IPS-NIHi11 (cell line): ENCODE measurements around the gene ZDHHC9.

Experiments used
- DNase-seq: peaks from one replicate; pipeline ENCODE4 v3.0.0; 2012; ENCODE audit warnings: mixed read lengths, low spot score

Gene ZDHHC9

DNA sequence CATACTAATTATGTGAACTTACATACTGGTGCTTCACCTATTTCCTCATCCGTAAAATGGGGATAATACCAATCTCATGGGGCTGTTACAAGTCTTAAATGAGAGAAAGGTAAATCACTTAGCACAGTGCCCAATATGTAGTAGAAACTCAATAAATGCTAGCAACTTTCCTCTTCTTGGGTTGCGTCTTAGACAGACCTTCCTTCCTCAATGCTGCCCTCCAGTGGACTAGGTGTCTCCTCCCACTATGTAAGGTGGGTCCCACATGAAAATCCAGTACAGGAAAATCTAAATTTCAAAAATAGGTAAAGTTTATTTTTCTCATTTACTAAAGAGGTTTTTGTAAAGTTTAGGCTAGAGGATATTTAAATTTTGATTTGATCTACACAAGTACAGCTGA is 20.6 kb downstream of the ZDHHC9 start:
- DNase-seq: peak; percentile 38

DNA sequence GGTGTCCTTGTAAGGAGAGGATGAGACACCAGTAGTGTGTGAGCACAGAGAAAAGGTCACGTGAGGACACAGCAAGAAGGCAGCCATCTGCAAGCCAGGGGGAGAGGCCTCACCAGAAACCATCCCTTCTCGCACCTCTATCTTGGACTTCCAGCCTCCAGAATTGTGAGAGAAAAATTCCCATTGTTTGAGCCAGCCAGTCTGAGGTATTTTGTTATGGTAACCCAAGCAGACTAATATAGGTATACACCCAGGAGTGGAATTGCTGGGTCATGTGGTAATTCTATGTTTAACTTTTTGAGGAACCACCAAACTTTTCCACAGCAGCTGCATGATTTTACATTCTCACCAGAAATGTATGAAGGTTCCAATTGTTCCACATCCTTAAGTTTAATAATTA is 25.6 kb downstream of the ZDHHC9 start:
- DNase-seq: no peak

DNA sequence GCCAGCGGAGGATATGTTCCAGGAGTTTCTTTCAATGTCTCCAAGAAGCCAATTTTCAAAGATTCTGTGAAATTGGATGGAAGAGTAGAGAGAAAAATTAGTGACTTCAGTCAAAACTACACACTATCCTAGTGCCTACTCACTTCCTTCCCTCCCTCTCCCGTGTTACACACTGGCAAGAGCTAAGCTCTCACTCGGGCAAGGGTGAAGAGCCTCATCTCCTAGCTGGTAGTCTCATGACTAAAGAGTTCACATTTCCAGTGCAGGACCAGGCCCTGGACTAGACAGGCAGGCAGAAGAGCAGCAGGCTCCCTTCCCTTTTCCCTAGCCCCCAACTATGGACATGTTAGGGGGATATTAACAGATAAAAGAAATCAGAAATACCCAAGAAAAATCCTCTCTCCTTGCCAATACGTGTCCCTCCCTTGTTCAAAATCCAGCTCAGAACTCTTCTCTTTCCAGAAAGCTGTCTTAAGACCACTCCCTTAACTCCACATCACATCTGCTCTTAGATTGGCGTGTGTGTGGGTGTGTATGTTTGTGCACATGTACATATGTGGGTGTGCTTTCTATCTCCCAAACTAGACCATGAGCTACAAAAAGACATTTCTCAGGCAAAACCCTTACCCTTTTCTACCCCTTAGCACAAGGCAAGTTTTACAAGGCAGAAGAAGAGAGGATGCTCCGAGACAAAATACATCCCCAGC is 29.9 kb downstream of the ZDHHC9 start:
- no peak for DNase-seq

DNA sequence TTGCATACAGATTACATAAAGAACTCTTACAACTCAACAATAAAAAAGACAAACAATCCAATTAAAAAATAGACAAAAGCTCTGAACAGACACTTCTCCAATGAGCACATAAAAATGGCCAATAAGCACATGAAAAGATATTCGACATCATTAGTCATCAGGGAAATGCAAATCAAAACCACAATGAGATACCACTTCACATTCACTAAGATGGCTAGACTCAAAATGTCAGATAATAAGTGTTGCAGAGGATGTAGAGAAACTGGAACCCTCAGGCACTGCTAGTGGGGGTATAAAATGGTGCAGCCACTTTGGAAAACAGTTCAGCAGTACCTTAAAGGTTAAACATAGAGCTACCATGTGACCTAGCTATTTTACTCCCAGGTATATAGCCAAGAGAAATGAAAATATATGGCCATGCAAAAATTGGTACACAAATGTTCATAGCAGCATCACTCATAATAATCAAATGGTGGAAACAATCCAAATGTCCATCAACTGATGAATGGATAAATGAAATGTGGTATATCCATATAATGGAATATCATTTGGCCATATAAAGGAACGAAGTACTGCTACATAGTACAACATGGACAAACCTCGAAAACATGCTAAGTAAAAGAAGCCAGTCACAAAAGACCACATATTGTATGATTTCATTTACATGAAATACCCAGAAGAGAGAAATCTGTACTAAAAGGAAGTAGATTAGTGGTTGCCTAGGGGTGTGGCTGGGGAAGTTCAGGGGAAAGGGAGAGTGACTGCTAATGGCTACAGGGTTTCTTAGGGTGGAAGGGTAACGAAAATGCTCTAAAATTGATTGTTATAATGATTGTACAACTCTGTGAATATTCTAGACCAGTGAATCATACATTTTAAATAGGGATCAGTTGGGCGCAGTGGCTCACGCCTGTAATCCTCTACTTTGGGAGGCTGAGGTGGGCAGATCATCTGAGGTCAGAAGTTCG is 34.6 kb downstream of the ZDHHC9 start:
- DNase-seq: no peak

DNA sequence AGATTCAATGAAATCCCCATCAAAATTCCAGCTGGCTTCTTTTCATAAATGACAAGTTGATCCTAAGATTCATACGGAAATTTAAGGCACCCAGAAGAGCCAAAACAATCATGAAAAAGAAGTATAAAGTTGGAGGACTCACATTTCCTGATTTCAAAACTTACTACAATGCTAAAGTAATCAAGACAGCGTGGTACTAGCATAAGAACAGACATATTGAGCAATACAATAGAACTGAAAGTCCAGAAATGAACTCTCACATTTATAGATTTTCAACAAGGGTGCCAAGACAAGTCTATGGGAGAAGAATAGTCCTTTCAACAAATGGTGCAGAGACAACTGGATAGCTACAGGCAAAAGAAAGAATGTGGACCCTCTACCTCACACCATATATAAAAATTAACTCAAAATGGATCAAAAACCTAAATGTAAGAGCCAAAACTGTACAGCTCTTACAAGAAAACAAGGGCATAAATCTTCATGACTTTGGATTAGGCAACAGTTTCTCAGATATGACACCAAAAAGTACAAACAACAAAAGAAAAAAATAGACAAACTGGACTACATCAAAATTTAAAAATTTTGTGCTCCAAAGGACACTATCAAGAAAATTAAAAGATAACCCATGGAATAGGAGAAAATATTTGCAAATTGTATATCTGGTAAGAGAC is 35.4 kb downstream of the ZDHHC9 start:
- DNase-seq: no peak

DNA sequence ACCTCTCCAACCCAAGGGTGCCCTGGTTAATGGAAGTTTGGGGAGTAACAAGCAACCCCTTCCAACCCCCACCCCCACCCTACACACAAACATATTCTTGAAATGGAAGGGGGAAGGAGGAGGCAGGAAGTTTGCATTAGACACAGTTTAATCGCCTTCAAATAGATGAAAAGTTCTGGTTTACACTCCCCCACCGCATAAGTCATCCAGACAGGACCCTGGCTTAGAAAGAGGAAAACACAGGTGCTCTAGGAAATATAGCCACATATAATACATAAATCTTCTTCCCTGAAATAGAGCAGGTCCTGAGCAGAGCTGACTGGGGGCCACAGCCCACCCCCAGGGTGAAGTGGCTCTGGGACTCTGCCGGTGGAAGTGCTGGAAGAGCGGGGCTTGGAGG is 38.9 kb downstream of the ZDHHC9 start:
- DNase-seq: no peak

DNA sequence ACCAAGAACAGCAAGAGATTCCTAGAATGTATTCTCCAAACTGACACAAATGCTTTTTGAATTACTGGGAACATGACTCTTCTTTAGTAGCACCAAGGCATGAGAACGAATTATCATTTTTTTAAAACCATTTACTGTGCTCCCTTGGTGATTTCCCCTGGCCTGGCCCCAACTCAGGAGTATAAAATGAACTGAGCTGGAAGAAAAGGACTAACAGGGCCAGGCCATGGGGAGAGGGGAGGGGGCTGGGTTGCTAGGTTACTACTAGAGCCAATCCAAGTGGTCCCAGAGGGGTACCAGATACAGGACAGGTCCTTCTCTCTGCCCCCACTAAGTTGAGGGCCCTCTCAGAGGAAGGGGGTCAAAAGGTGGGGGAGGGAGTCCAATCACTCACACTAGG is 40.8 kb downstream of the ZDHHC9 start:
- DNase-seq: no peak

DNA sequence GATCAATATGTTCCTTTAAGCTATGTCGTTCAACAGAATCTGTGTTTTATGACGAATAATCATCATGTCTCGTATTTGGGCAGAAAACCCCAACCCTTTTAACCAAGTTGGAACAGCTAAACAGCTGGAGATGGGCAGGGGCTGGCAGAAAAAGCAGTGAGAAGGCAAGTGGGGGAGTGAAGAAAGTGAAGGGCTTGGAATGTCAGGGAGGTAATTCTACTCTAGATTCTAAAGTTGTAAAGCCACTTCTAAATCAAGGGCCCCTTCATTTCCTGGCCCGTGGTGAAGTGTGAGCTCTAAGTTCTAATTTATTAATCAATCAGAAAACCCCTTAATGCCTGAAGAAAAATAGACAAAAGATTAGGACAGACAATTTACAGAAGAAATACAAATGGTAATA is 43.5 kb downstream of the ZDHHC9 start:
- no peak for DNase-seq

DNA sequence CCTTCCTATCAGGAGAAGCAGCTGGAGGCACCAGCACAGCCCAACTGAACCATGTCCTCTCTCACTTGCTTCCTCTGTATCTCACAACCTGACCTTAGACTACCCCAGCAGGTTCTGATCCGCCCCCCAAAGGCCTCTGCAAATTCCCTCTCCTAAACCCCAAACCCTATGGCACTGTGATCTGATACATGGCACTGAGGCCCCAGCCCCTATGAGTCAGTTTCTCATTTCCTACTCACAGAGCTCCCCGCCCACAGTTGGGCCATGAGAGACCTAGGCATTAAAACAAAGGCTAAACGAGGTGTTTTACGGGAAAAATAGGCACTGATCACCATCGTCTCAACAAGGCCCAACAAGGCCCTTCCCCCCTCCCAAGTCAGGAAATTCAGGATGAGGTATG is 44.8 kb downstream of the ZDHHC9 start:
- no peak for DNase-seq

DNA sequence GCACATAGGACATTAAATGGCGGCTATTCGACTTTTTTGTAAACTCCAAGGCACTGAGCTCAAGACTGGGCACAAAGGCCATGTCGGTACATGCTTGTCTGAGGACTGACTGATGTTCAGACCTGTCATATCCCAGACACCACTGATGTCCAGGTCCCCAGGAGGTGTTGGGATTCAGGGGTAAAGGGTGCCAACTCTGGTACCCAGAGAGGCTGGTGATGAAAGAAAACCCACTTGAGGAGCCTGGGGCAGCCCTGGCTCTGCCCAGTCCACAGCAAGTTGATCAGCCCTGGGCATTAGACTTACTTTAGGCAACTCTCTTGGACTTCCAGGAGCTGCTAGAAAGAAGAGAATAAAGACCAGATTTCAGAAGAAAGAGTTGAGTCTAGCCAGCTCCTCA is 45.2 kb downstream of the ZDHHC9 start:
- DNase-seq: no peak

DNA sequence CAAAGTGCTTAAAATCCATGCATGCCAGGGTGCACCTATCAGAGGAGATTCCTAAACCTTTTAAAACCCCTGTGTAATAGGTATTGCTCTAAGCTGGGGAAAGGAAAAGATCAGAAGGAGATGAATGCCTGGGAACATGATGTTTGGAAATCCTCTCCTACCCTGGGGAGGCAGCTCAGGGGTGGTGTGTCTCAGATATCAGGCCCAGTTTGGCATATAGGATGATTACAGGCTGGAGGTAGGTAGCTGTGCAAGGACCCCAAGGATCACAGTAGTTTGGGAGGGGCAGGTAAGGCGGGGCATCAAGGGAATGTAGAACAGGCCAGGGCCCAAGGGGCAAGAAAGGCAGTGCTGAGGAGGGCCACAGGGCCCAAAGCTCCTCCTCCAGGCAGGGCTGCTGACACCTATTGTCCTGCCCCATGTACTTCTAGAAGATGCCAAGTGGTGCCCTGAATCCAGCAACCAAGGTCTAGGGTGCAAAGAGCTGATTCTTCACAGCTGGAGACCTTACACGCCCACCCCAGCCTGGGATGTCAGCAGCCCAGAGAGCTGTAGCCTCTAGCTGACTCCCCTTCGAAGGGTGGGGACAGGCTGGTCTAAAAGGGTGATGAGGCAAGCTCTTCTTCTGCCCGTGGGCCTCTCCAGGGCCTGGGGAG is 46.3 kb downstream of the ZDHHC9 start:
- DNase-seq: no peak

DNA sequence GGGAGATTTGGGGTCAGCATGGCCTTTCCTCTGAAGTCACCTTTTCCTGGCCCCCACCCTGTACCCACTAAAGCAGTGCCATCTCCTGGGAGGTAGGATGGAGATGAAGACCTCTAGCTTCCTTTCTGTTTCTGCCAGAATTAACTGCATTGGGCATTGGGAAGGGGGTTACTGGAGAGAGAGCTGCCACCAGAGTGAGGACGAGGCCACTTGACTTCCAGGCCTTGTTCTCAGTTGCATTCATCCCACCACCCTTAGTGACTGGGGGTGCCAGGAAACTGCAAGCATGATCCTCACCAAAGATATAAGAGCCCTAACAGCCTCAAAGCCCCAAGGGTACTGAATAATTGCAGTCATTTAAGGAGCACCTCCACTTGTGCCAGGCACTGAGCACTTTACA is 48.1 kb downstream of the ZDHHC9 start:
- DNase-seq: no peak

DNA sequence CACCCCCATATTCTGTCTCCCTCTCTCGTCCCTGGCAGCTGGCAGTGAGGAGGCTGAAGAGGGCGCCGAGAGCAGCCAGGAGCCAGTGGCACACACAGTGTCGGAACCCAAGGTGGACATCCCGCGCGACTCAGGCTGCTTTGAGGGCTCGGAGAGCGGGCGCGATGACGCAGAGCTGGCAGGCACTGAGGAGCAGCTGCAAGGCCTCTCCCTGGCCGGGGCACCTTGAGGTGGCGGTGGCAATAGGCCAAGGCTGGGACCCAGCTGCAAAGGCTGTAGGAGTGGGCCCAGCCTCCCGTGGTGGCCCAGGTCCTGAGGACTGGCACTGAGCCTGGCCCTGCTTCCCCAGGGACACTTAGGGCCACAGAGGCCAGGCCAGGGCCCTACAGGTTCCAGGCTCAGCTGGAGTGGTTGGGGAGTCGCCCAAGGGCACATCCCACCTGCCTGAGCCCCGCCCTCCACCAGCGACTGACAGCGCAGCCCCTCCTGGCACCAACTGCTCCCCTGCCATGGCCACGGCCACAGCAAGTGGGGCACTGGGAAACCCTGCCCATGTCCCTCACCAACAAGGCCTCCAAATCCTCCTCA is 50.0 kb downstream of the ZDHHC9 start:
- DNase-seq: no peak

DNA sequence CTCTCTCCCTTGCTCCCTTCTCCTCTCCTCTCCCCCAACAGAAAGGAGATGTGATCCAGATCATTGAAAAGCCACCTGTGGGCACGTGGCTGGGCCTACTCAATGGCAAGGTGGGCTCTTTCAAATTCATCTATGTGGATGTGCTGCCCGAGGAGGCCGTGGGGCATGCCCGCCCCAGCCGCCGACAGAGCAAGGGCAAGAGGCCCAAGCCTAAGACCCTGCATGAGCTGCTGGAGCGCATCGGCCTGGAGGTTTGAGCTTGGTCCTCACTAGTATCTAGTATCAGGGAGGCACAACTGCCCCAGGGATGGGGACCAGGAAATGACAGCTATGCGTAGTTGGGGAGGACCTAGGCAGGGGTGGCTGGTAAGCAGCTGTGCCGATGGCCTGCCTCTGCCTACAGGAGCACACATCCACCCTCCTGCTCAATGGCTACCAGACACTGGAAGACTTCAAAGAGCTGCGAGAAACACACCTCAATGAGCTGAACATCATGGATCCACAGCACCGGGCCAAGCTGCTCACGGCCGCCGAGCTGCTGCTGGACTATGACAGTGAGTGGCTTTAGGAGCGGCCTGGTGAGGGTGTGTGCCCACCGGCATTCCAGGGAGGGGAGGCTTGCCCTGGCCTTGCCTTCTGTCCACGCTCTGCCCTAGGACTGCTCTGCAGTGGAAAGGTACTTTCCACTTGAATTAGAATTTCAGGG is 50.9 kb downstream of the ZDHHC9 start:
- DNase-seq: no peak

DNA sequence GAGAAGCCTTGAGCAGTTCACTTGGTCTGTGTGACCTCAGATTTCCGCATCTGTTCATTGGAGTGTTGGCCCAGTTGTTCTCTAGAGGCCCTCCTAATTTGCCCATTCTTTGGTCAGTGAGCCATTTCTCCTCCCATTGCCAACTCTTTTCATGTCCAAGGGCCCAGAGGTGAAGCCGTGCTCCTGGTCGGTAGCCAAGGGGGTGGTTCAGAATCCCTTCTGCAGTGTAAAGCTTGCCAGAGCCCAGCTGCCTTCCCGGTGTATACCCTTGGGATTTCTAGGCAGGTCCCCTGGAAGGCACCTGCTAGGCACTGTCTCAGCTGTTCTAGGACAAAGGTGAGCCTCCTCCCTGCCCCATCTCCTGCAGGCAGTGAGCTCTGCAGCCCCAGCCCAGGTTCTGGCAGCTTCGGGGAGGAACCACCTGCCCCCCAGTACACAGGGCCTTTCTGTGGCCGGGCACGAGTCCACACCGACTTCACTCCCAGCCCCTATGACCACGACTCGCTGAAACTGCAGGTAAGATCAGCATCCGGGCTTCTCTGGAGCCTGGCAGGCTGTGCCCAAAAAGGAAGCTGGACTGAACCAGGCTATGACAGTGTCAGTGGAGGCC is 51.6 kb downstream of the ZDHHC9 start:
- no peak for DNase-seq

DNA sequence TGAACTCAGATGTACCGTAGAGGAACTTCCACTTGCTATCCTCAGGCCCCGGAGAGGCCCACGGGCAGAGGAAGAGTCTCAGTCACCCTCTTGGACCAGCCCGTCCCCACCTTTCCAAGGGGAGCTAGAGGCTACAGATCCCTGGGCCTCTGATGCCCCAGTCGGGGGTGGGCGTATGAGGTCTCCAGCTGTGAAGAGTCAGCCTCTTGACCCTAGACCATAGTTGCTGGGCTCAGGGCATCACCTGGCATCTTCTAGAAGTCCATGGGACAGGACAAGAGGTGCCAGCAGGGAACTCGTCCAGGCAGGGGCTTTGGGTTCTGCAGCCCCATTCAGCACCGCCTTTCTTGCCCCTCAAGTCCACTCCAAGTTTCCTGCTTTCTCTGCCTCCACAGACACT is 52.4 kb downstream of the ZDHHC9 start:
- no peak for DNase-seq

DNA sequence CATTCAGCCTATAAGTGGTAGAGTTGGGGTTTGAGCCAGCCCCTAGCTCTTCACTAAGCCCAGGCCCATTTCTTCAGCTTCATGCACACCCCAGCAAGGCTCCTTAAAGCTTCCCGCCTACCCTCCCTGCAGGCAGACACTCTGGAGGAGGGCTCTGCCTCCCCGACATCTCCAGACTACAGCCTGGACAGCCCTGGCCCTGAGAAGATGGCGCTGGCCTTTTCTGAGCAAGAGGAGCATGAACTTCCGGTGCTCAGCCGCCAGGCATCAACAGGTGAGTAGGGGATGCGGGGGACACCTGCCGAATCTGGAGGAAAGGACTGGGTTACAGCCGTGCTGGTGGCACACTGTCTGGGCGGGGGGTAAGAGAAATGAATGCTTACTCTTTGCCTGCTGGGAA is 52.9 kb downstream of the ZDHHC9 start:
- no peak for DNase-seq

DNA sequence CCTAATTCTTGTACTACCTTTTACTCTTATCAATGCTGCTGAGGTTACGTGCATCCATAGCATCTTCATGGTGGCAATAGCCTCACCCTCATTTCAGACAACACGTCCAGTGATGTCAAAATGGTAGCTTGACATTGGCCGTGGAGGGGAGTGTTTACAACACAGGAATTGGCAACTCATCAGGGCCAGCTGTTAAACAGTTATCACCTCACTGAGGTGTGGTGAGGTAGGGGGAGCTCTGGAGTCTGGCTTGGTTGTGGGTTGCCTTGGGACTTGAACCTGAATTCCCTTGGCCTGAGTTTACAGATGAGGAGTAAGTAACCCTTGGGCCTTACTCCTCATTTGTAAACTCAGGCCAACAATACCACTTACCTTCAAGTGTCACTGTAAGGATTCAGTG is 53.5 kb downstream of the ZDHHC9 start:
- DNase-seq: no peak

DNA sequence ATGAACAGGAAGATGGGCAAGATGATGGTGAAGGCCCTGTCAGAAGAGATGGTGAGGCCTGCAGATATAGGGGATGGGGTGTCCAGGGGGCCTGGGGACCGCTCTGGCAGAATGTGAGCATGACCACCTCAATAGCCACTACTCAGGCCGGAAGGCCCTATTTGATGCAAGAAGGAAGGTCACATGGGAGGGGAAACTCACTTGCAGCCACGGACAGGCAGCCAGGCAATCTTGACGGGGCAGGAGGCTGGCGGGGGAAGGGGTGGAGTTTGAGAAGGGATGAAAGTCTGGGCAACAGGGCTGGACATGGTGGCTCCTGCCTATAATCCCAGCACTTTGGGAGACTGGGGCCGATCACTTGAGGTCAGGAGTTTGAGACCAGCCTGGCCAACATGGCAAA is 55.2 kb downstream of the ZDHHC9 start:
- DNase-seq: no peak

DNA sequence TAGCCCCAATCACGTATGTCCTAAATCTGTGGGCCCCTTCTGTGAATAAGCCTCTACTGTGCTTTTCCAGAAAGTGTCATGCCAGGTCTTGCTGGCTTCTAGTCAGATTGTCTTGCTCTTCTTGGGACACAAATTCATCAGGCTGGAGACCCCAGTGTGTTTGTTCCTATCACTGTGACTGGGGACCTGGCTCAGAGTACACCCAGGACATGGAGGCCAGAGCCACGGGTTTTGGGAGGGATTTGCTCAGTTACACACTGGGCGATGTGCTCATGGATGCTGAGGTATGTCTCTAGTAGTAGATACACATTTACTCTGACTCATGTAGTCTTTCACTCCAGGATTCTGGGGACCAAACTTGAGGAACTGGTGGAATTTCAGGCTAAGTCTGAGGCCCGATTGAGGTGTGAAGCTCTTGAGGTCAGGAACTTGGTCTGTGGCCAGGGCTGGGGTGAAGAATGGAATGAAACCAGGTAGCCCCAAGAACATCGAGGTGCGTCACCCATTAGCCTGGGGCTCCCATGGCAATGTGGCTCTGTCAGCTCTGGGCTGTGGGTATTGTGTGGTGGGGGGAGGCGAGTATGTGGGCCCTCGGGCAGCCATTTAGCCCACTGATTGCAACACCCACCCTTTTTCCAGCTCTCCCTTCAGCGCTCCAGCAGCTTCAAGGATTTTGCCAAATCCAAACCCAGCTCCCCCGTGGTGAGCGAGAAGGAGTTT is 56.2 kb downstream of the ZDHHC9 start:
- no peak for DNase-seq
